Right atrium auricular region (tissue), 2 donors: Measurements from ENCODE around the gene NQO2. TPM values are rescaled to one million over a fixed set of nuclear protein-coding genes. Genes with fewer than 3 reads are reported as not detected.

Source experiments
- DNase-seq: peaks from one replicate; pipeline ENCODE4 v3.0.0-alpha.2; 2019; ENCODE audit warnings: low spot score
- H3K27ac ChIP-seq, 2 donors: fragments of 200-600 bp; sonication (generic); 1 replicate in 1 of 2; 2 replicates in 1 of 2; pipeline ENCODE4 v1.5.1; 2016 to 2019
- H3K27me3 ChIP-seq, 2 donors: fragments of 200-600 bp; sonication (generic); one replicate each; pipeline versions ENCODE4 v1.5.1 to v1.6.0; 2017 to 2019
- H3K36me3 ChIP-seq: fragments of 200-600 bp; sonication (generic); one replicate; pipeline ENCODE4 v1.5.1; 2016
- H3K4me1 ChIP-seq, 2 donors: fragments of 200-600 bp; sonication (generic); one replicate each; pipeline versions ENCODE4 v1.5.1 to v1.6.0; 2017 to 2019
- H3K4me3 ChIP-seq, 2 donors: fragments of 200-600 bp; sonication (generic); 1 replicate in 1 of 2; 2 replicates in 1 of 2; pipeline ENCODE4 v1.5.1; 2017 to 2019; ENCODE audit warnings: mild to moderate bottlenecking in 1 of 2, moderate library complexity in 1 of 2
- H3K9me3 ChIP-seq, 2 donors: fragments of 200-600 bp; sonication (generic); one replicate each; pipeline ENCODE4 v1.5.1; 2019
- CTCF ChIP-seq, 2 donors: fragments of 200-600 bp; sonication (generic); IDR thresholded peaks; one replicate each; pipeline ENCODE4 v1.5.1; 2019; ENCODE audit warnings: antibody characterized with exemption in 2 of 2
- total RNA-seq, 2 donors: library from RNA; depleted of rRNA; stranded (reverse); fragments of >200 nt; gene quantifications; one replicate each; pipeline ENCODE4 v1.1.0, GENCODE V29; 2016

Gene NQO2
- total RNA-seq, 2 donors from 2014 or later = 37.6 to 68.1 TPM

DNA sequence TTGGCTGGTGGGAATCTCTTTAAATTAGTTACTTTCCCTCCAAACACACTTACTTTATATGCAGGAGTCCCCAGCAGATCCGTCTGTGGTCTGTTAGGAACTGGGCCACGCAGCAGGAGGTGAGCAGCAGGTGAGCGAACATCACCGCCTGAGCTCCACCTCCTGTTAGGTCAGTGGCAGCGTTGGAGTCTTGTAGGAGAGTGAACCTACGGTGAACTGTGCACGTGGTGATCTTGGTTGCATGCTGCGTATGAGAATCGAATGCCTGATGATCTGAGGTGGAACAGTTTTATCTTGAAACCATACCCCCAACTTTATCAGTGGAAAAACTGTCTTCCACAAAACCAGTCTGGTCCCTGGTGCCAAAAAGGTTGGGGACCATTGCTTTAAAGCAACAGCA, 33.3 kb upstream of the NQO2 start:
- no peak for TF ChIP-seq CTCF (IDR thresholded peaks at IDR 0.05)
- Histone ChIP-seq H3K9me3 (no peaks in the 10 kb centered on the region), H3K4me1 (peaks cover 0 to 42% of the 10 kb centered on the region in 2 donors), H3K4me3 (no peak overlapping the region), H3K36me3 (no peaks in the 10 kb centered on the region), H3K27ac (peak overlapping the region in 1 of 2 donors; percentile 57), H3K27me3 (no peaks in the 10 kb centered on the region)
- no peak for DNase-seq

GRCh38 chr6:2967936-2968335, 31.8 kb upstream of the NQO2 start:
- TF ChIP-seq CTCF (IDR thresholded peaks at IDR 0.05) = no peak
- H3K9me3 ChIP-seq = no peaks in the 10 kb centered on the region
- no peak overlapping the region for H3K4me3 ChIP-seq
- H3K36me3 ChIP-seq = no peaks in the 10 kb centered on the region
- H3K27ac ChIP-seq = no peak overlapping the region
- no peak for DNase-seq
- no peaks in the 10 kb centered on the region for H3K27me3 ChIP-seq
- peaks cover 0 to 26% of the 10 kb centered on the region in 2 donors for H3K4me1 ChIP-seq

GRCh38 chr6:2968600-2969135, 31.0 kb upstream of the NQO2 start:
- no peak for DNase-seq
- H3K9me3 ChIP-seq = no peaks in the 10 kb centered on the region
- no peak for TF ChIP-seq CTCF (IDR thresholded peaks at IDR 0.05)
- H3K27ac ChIP-seq = peak overlapping the region; percentile 36 to 76
- peaks cover 0 to 20% of the 10 kb centered on the region in 2 donors for H3K4me1 ChIP-seq
- H3K27me3 ChIP-seq = no peaks in the 10 kb centered on the region
- no peaks in the 10 kb centered on the region for H3K36me3 ChIP-seq
- H3K4me3 ChIP-seq = no peak overlapping the region

- Histone ChIP-seq H3K4me3 (no peak overlapping the region), H3K36me3 (no peaks in the 10 kb centered on the region), H3K4me1 (peaks cover 0 to 20% of the 10 kb centered on the region in 2 donors), H3K27me3 (no peaks in the 10 kb centered on the region), H3K27ac (peak overlapping the region; percentile 96 to 100), H3K9me3 (no peaks in the 10 kb centered on the region)
- TF ChIP-seq CTCF (IDR thresholded peaks at IDR 0.05) = no peak
- no peak for DNase-seq
These were observed 30.1 kb upstream of the NQO2 start for GRCh38 chr6:2969549-2969948.

DNA sequence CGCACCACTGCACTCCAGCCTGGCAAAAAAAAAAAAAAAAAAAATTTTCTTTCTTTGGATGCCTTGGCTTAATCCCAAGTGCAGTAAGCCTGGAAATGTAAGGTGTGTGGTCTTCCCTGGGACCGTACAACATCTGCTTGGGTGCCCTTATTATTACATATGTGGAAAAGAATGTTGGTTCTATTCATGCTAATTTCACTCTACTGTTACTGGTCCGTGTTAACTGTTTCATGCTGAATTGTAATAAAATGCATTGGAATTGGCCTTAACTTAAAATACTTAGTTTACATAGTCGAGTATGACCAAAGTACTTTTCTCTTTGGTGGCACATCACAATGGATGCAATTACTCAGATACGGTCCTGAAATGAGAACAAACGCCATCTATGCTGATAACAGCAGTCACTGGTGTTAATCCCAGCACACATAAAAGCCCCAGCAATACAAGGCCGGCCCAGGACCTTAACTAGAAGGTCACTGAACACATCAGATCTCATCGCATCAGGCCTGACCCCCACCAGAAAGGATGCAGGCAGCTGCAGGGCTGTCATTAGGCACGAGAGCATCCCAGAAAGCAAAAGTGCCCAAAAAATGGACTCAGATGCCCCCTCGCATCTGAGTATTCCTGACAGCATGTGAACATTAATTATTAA, 29.5 kb upstream of the NQO2 start:
- Histone ChIP-seq H3K4me3 (peak overlapping the region; percentile 82 to 90), H3K36me3 (no peaks in the 10 kb centered on the region), H3K27ac (peak overlapping the region; percentile 96 to 100), H3K4me1 (peaks cover 0 to 20% of the 10 kb centered on the region in 2 donors), H3K9me3 (no peaks in the 10 kb centered on the region), H3K27me3 (no peaks in the 10 kb centered on the region)
- no peak for TF ChIP-seq CTCF (IDR thresholded peaks at IDR 0.05)
- peak; percentile 56 for DNase-seq
